Fibroblast of lung (primary cell): ENCODE measurements around the gene KIAA1671.

Experiments used
- EZH2 ChIP-seq: IDR thresholded peaks from 2 replicates; pipeline ENCODE4 v1.5.1; 2012; ENCODE audit warnings: low read length, control low read depth, mild to moderate bottlenecking; ENCODE audit errors: missing control alignments
- TF ChIP-seq, protein P1 (sequence below), 2 donors: IDR thresholded peaks in 1 of 2; conservative IDR thresholded peaks in 1 of 2; 1 replicate in 1 of 2; 2 replicates in 1 of 2; pipeline ENCODE4 v1.5.1; 2011 to 2012; ENCODE audit warnings: low read length in 2 of 2, control low read depth in 1 of 2, inconsistent platforms in 1 of 2, low read depth in 1 of 2, mild to moderate bottlenecking in 1 of 2

DNA sequence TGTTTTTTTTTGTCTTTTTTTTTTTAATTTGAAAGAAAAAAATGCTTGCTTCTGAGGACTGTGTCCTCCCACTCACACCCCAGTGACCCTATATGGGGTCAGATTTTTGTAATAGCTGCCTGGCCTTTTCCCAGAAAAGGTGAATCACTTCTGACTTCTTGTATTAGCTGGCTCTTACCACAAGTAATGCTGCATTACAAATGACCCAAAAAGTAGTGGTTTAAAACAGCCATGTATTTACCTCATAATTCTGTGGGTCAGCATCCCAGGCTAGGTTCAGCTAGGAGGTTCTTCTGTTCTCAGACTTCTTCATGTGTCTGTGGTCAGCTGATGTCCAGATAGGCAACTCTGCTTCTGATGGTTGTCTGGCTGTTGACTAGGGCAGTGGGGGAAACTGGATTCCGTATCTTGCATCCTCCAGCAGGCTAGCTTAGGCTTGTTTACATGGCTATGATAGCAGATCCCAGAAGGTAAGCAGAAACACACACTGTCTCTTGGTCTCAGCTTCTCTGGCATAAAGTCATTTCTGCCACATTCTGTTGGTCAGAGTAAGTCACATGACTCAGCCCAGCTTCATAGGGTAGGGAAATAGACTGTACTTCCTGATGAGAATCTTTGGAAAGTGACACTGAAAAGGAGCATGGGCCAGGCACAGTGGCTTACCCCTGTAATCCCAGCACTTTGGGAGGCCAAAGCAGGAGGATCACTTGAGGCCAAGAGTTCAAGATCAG lies 25.5 kb upstream of the KIAA1671 start:
- TF ChIP-seq, protein P1, sequence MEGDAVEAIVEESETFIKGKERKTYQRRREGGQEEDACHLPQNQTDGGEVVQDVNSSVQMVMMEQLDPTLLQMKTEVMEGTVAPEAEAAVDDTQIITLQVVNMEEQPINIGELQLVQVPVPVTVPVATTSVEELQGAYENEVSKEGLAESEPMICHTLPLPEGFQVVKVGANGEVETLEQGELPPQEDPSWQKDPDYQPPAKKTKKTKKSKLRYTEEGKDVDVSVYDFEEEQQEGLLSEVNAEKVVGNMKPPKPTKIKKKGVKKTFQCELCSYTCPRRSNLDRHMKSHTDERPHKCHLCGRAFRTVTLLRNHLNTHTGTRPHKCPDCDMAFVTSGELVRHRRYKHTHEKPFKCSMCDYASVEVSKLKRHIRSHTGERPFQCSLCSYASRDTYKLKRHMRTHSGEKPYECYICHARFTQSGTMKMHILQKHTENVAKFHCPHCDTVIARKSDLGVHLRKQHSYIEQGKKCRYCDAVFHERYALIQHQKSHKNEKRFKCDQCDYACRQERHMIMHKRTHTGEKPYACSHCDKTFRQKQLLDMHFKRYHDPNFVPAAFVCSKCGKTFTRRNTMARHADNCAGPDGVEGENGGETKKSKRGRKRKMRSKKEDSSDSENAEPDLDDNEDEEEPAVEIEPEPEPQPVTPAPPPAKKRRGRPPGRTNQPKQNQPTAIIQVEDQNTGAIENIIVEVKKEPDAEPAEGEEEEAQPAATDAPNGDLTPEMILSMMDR (conservative IDR thresholded peaks at IDR 0.05 in 1 of 2, IDR thresholded peaks at IDR 0.05 in 1 of 2; ENCODE audit: low read depth in 1 of 2, low read length in 2 of 2): no peak
- no peak for TF ChIP-seq EZH2
